Endothelial cell of umbilical vein (primary cell): ENCODE measurements around the gene ERAL1. TPM values are rescaled to one million over a fixed set of nuclear protein-coding genes. Genes with fewer than 3 reads are reported as not detected.
"Not testable (repeated sequence)": the region's sequence is repeated elsewhere in the genome, so short reads cannot be mapped to it uniquely, and the experiment has no call there.

Experiments
- BruUV-seq: library from RNA; stranded (reverse); fragments of 400-500 nt; replicated peaks from 2 replicates; lab custom pipeline; 2021; lab: Mats Ljungman, UMichigan
- CTCF ChIA-PET: fragments of 300-600, 350-600 bp; sonication (Branson Sonifier 250); formaldehyde crosslinking; loops from one replicate; lab custom pipeline; 2021; ENCODE audit warnings: antibody characterized with exemption, inconsistent platforms; lab: Charles Lee
- POLR2A ChIA-PET: fragments of 300-600, 350-600 bp; sonication (Branson Sonifier 250); formaldehyde crosslinking; loops from one replicate; lab custom pipeline; 2021; ENCODE audit warnings: antibody characterized with exemption, inconsistent platforms; lab: Charles Lee
- DNase-seq: peaks from one replicate; pipeline ENCODE4 v3.0.0-alpha.2; 2011; ENCODE audit warnings: low read depth, low spot score
- FAIRE-seq: peaks from 2 replicates; lab custom pipeline; 2011; peaks lifted over from hg19 to GRCh38; lab: Jason Lieb, UNC
- H2AFZ ChIP-seq: 2 replicates; pipeline ENCODE4 v1.6.0; 2012; ENCODE audit warnings: low read depth, low read length, control low read depth, inconsistent platforms
- H3K27ac ChIP-seq: 2 replicates; pipeline ENCODE4 v1.5.1; 2011; ENCODE audit warnings: low read depth, mild to moderate bottlenecking, control low read depth, low read length, moderate library complexity; ENCODE audit not compliant: insufficient read depth
- H3K27me3 ChIP-seq, 2 experiments: 2 replicates each; pipeline versions ENCODE4 v1.6.0 to v1.6.1; 2011; ENCODE audit warnings: low read length in 2 of 2, mixed read lengths in 1 of 2; ENCODE audit not compliant: control insufficient read depth in 2 of 2, insufficient read depth in 2 of 2
- H3K36me3 ChIP-seq, 2 experiments: 2 replicates in 1 of 2; 3 replicates in 1 of 2; pipeline ENCODE4 v1.5.1; 2011; ENCODE audit warnings: low read length in 2 of 2, mild to moderate bottlenecking in 1 of 2, moderate library complexity in 1 of 2; ENCODE audit not compliant: control insufficient read depth in 2 of 2, insufficient read depth in 2 of 2; ENCODE audit errors: extremely low read depth in 1 of 2
- H3K4me1 ChIP-seq: 3 replicates; pipeline ENCODE4 v1.5.1; 2011; ENCODE audit warnings: mild to moderate bottlenecking, low read length; ENCODE audit not compliant: control insufficient read depth, insufficient read depth; ENCODE audit errors: extremely low read depth
- H3K4me2 ChIP-seq: 2 replicates; pipeline ENCODE4 v1.6.1; 2011; ENCODE audit warnings: low read length, control low read depth, mixed read lengths; ENCODE audit not compliant: insufficient read depth
- H3K4me3 ChIP-seq, 3 experiments: fragments of 200-600 bp in 1 of 3; sonication (generic), shearing (Covaris generic) in 1 of 3; replicated peaks in 1 of 3; 2 replicates each; pipeline ENCODE4 v1.5.1; 2011 to 2016; ENCODE audit warnings: control low read depth in 3 of 3, low read length in 3 of 3, mild to moderate bottlenecking in 2 of 3, inconsistent platforms in 1 of 3, low read depth in 1 of 3, moderate library complexity in 1 of 3; ENCODE audit not compliant: insufficient read depth in 1 of 3
- H3K79me2 ChIP-seq: 2 replicates; pipeline ENCODE4 v1.6.0; 2012; ENCODE audit warnings: low read length, inconsistent platforms; ENCODE audit not compliant: control insufficient read depth, insufficient read depth
- H3K9ac ChIP-seq: replicated peaks from 2 replicates; pipeline ENCODE3; 2011; ENCODE audit warnings: low read length, control low read depth; ENCODE audit not compliant: insufficient read depth; ENCODE audit errors: extremely low read depth
- H3K9me1 ChIP-seq: replicated peaks from 3 replicates; pipeline ENCODE4 v1.6.0; 2011; ENCODE audit warnings: mild to moderate bottlenecking, low read length; ENCODE audit not compliant: control insufficient read depth, insufficient read depth; ENCODE audit errors: extremely low read depth
- H3K9me3 ChIP-seq: replicated peaks from 2 replicates; pipeline ENCODE4 v1.5.1; 2012; ENCODE audit warnings: low read length, inconsistent platforms; ENCODE audit not compliant: control insufficient read depth, insufficient read depth
- H4K20me1 ChIP-seq: replicated peaks from 2 replicates; pipeline ENCODE3; 2011; ENCODE audit warnings: mild to moderate bottlenecking, low read length; ENCODE audit not compliant: control insufficient read depth, insufficient read depth; ENCODE audit errors: extremely low read depth
- EZH2 ChIP-seq: IDR thresholded peaks from 2 replicates; pipeline ENCODE4 v1.6.1; 2012; ENCODE audit warnings: borderline replicate concordance, low read depth, mild to moderate bottlenecking, moderate library complexity, low read length, inconsistent platforms; ENCODE audit not compliant: severe bottlenecking
- FOS ChIP-seq: IDR thresholded peaks from 2 replicates; pipeline ENCODE4 v1.6.1; 2011; ENCODE audit warnings: mild to moderate bottlenecking, low read length, moderate library complexity, borderline replicate concordance; ENCODE audit not compliant: insufficient read depth
- GATA2 ChIP-seq: IDR thresholded peaks from 2 replicates; pipeline ENCODE4 v1.7.0; 2011; ENCODE audit warnings: low read depth, mild to moderate bottlenecking, moderate library complexity, mixed read lengths, low read length; ENCODE audit not compliant: insufficient read length, insufficient read depth
- JUN ChIP-seq: IDR thresholded peaks from 2 replicates; pipeline ENCODE4 v1.6.1; 2011; ENCODE audit warnings: borderline replicate concordance, low read depth; ENCODE audit not compliant: insufficient read length, insufficient read depth
- MYC ChIP-seq: IDR thresholded peaks from one replicate; pipeline ENCODE4 v1.6.1; 2011; ENCODE audit warnings: mild to moderate bottlenecking, low read depth, low read length
- POLR2A ChIP-seq: IDR thresholded peaks from 2 replicates; pipeline ENCODE4 v1.6.1; 2012; ENCODE audit warnings: low read depth, mild to moderate bottlenecking, control low read depth, low read length
- POLR2AphosphoS5 ChIP-seq: IDR thresholded peaks from 2 replicates; pipeline ENCODE4 v1.6.1; 2012; ENCODE audit warnings: low read depth, mild to moderate bottlenecking, control low read depth, low read length, moderate library complexity; ENCODE audit not compliant: insufficient read depth
- dilution Hi-C: fragments of 300-500 bp; cut with MboI; formaldehyde crosslinking; loops from one replicate; pipeline ENCODE4 v1.15.0; 2019; ENCODE audit warnings: low sequenced_read_pairs; ENCODE audit not compliant: extremely low pct_ligation_motif_present
- intact Hi-C: fragments of 100-400 bp; cut with micrococcal nuclease; formaldehyde crosslinking; loops from one replicate; pipeline ENCODE4 v1.10.0; 2022
- polyA plus RNA-seq, 4 experiments: library from polyadenylated mRNA; depleted of rRNA in 3 of 4; stranded (reverse) in 3 of 4; unstranded in 1 of 4; fragments of >200 nt; gene quantifications; 2 replicates each; pipeline versions ENCODE4 v1.2.1 to v1.2.3, GENCODE V29; 2011 to 2012; ENCODE audit warnings: missing spikeins in 1 of 4
- total RNA-seq: library from RNA; stranded (reverse); gene quantifications from 2 replicates; pipeline ENCODE4 v1.2.3, GENCODE V29; 2021
- TF ChIP-seq, protein P1 (sequence below), 2 donors: IDR thresholded peaks; 1 replicate in 1 of 2; 2 replicates in 1 of 2; pipeline ENCODE4 v1.5.1; 2011; ENCODE audit warnings: low read length in 2 of 2, mild to moderate bottlenecking in 2 of 2, moderate library complexity in 2 of 2, control low read depth in 1 of 2, inconsistent platforms in 1 of 2, low read depth in 1 of 2; ENCODE audit not compliant: insufficient read depth in 1 of 2; ENCODE audit errors: extremely low read depth in 1 of 2
- TF ChIP-seq, protein P2 (sequence below): IDR thresholded peaks from 2 replicates; pipeline ENCODE4 v1.6.1; 2011; ENCODE audit not compliant: insufficient read depth, insufficient read length

ERAL1 gene
- total and polyA plus RNA-seq, 2 donors (not counting 3 experiments of a cell fraction or from before 2014, with no cell fraction given): 58.0 to 86.6 TPM

DNA sequence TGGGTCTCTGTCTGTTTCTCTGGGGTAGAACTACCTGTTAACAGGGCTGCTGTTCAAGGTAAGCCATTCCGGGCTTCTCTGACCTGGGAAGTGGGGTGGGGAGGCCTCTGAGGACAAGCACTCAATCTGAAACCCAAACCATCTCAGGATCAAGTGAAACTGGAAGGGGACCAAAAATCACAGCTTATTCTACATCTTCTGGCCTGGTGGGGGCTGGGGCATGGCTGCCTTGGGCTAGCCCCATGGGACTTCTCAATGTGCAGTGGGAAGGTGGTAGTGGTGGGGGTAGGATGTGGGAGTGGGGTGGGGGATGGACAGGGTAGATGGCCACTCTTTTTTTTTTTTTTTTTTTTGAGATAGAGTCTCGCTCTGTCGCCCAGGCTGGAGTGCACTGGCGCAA lies 37.2 kb downstream of the ERAL1 start:
- no peak overlapping the region for H2AFZ ChIP-seq
- dilution Hi-C loops: no loop called here
- no TSS peak for BruUV-seq
- no peaks in the 10 kb centered on the region for H3K36me3 ChIP-seq
- peaks cover 25% of the 10 kb centered on the region for H3K79me2 ChIP-seq
- no peak for FAIRE-seq
- ChIA-PET POLR2A (interaction anchor here (0.6 to 1.3 kb wide), 3 partner anchors 16 to 110 kb away, joined by 4 to 10 read pairs (median 5); partner anchors contain the start of gene FAM222B), CTCF (interaction anchor here (1.2 to 4.5 kb wide), 6 partner anchors 13 to 165 kb away, joined by 3 to 29 read pairs (median 6); no protein-coding TSS in a partner anchor)
- intact Hi-C loops: loop anchor here (2.0 kb wide), 2 partner anchors 13 to 165 kb away; partner anchors contain the start of gene TLCD1
- H3K27me3 ChIP-seq: no peaks in the 10 kb centered on the region
- peaks cover 51% of the 10 kb centered on the region for H3K4me1 ChIP-seq
- TF ChIP-seq POLR2AphosphoS5 (no peak), POLR2A (no peak), GATA2 (no peak), JUN (no peak), FOS (no peak), MYC (no peak), EZH2 (no peak)
- TF ChIP-seq, protein P1, sequence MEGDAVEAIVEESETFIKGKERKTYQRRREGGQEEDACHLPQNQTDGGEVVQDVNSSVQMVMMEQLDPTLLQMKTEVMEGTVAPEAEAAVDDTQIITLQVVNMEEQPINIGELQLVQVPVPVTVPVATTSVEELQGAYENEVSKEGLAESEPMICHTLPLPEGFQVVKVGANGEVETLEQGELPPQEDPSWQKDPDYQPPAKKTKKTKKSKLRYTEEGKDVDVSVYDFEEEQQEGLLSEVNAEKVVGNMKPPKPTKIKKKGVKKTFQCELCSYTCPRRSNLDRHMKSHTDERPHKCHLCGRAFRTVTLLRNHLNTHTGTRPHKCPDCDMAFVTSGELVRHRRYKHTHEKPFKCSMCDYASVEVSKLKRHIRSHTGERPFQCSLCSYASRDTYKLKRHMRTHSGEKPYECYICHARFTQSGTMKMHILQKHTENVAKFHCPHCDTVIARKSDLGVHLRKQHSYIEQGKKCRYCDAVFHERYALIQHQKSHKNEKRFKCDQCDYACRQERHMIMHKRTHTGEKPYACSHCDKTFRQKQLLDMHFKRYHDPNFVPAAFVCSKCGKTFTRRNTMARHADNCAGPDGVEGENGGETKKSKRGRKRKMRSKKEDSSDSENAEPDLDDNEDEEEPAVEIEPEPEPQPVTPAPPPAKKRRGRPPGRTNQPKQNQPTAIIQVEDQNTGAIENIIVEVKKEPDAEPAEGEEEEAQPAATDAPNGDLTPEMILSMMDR (IDR thresholded peaks at IDR 0.05; ENCODE audit: extremely low read depth in 1 of 2, insufficient read depth in 1 of 2, low read depth in 1 of 2, low read length in 2 of 2): no peak
- TF ChIP-seq, protein P2, sequence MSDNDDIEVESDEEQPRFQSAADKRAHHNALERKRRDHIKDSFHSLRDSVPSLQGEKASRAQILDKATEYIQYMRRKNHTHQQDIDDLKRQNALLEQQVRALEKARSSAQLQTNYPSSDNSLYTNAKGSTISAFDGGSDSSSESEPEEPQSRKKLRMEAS: no peak
- H3K9me1 ChIP-seq: no peaks in the 10 kb centered on the region
- no peak for DNase-seq
- H3K9me3 ChIP-seq: no peaks in the 10 kb centered on the region
- H3K4me2 ChIP-seq: no peak overlapping the region
- H3K4me3 ChIP-seq: no peak overlapping the region
- no peak overlapping the region for H3K27ac ChIP-seq
- no peak overlapping the region for H3K9ac ChIP-seq
- no peaks in the 10 kb centered on the region for H4K20me1 ChIP-seq

DNA sequence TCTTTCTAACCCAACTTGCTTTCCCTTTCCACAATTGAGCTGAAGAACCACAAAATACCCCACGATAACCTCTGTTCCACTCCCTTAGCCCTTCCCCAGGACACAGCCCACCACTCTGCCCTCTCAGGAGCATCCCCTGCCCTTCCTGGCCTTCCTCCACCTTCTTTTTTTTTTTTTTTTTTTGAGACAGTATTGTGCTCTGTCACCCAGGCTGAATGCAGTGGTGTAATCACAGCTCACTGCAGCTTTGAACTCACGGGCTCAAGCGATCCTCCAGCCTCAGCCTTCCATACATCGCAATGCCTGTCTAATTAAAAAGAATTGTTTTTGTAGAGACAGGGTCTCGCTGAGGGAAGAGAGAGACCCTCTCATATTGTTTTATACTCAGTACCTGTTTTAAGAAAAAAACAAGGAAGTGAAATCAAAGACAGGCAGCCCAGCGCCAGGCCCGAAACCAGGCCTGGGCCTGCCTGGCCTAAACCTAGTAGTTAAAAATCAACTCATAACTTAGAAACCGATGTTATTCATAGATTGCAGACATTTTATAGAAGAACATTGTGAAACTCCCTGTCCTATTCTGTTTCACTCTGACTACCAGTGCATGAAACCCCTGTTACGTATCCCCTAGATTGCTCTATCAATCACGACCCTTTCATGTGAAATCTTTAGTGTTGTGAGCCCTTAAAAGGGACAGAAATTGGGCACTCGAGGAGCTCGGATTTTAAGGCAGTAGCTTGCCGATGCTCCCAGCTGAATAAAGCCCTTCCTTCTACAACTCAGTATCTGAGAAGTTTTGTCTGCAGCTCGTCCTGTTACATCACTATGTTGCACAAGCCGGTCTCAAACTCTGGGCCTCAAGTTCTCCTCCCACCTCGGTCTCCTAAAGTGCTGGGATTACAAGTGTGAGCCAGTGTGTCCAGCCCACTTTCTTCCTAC lies 38.7 kb downstream of the ERAL1 start:
- H3K9me1 ChIP-seq, BruUV-seq, DNase-seq, H3K4me3 ChIP-seq, H3K9me3 ChIP-seq, H3K36me3 ChIP-seq, dilution Hi-C loops, H4K20me1 ChIP-seq, H3K27me3 ChIP-seq, H2AFZ ChIP-seq: not testable (repeated sequence)
- intact Hi-C loops: loop anchor here (2.0 kb wide), 2 partner anchors 15 to 167 kb away; partner anchors contain the start of gene TLCD1
- H3K4me2 ChIP-seq: peak overlapping the region; percentile 61
- H3K27ac ChIP-seq: peak overlapping the region; percentile 84
- peaks cover 58% of the 10 kb centered on the region for H3K4me1 ChIP-seq
- peaks cover 25% of the 10 kb centered on the region for H3K79me2 ChIP-seq
- peak; percentile 66 for FAIRE-seq
- CTCF ChIA-PET: interaction anchor here (1.2 to 4.5 kb wide), 9 partner anchors 9 to 166 kb away, joined by 3 to 29 read pairs (median 6); no protein-coding TSS in a partner anchor
- peak overlapping the region; percentile 8 for H3K9ac ChIP-seq
- POLR2A ChIA-PET: interaction anchor here (0.6 to 1.4 kb wide), 2 partner anchors 8 to 57 kb away, joined by 3 to 4 read pairs; no protein-coding TSS in a partner anchor
